NB4 (cell line): ENCODE data around the gene KRT82.

Source experiments
- DNase-seq: peaks from one replicate; pipeline ENCODE4 v3.0.0; 2010; ENCODE audit warnings: low read depth
- H3K4me3 ChIP-seq: one replicate; pipeline ENCODE4 v1.5.1; 2011; ENCODE audit warnings: mild to moderate bottlenecking, low read depth, low read length, moderate library complexity
- CTCF ChIP-seq: IDR thresholded peaks from one replicate; pipeline ENCODE4 v1.5.1; 2012; ENCODE audit warnings: low read depth, low read length
- MAX ChIP-seq: IDR thresholded peaks from 2 replicates; pipeline ENCODE4 v1.6.1; 2011; ENCODE audit warnings: low read depth, low read length
- MYC ChIP-seq: IDR thresholded peaks from 2 replicates; pipeline ENCODE4 v1.6.1; 2011; ENCODE audit warnings: low read depth, low read length
- POLR2A ChIP-seq: IDR thresholded peaks from 2 replicates; pipeline ENCODE4 v1.6.1; 2011; ENCODE audit warnings: mild to moderate bottlenecking; ENCODE audit not compliant: insufficient read length; ENCODE audit errors: extremely low read depth

KRT82 gene

GRCh38 chr12:52354200-52354599 lies 51.9 kb downstream of the KRT82 start:
- no peak for DNase-seq
- no peak for TF ChIP-seq MAX
- TF ChIP-seq POLR2A: no peak
- no peak for TF ChIP-seq CTCF
- no peak for TF ChIP-seq MYC
- no peak overlapping the region for H3K4me3 ChIP-seq

GRCh38 chr12:52353766-52354165 lies 52.4 kb downstream of the KRT82 start:
- no peak overlapping the region for H3K4me3 ChIP-seq
- TF ChIP-seq POLR2A (no peak), MAX (no peak), CTCF (no peak), MYC (no peak)
- DNase-seq: no peak

GRCh38 chr12:52352951-52353350 lies 53.2 kb downstream of the KRT82 start:
- DNase-seq: no peak
- no peak for TF ChIP-seq MAX
- no peak for TF ChIP-seq CTCF
- no peak for TF ChIP-seq POLR2A
- TF ChIP-seq MYC: no peak
- no peak overlapping the region for H3K4me3 ChIP-seq

- H3K4me3 ChIP-seq: no peak overlapping the region
- no peak for DNase-seq
- TF ChIP-seq MYC: no peak
- TF ChIP-seq MAX: no peak
- no peak for TF ChIP-seq POLR2A
- no peak for TF ChIP-seq CTCF
Observed at GRCh38 chr12:52351196-52352059, 54.7 kb downstream of the KRT82 start.

GRCh38 chr12:52350786-52351185 lies 55.3 kb downstream of the KRT82 start:
- TF ChIP-seq POLR2A (no peak), CTCF (no peak), MAX (no peak), MYC (no peak)
- no peak for DNase-seq
- H3K4me3 ChIP-seq: no peak overlapping the region
